GOT3 (cell line): ENCODE measurements around the gene HEG1.

Experiments used
- DNase-seq: peaks from one replicate; lab custom pipeline; 2025; ENCODE audit warnings: mixed read lengths; lab: John Stamatoyannopoulos, UW

HEG1 gene

GRCh38 chr3:124952282-124952855 is 103.4 kb downstream of the HEG1 start:
- DNase-seq: no peak

GRCh38 chr3:124951511-124952281 is 104.1 kb downstream of the HEG1 start:
- DNase-seq: no peak

- no peak for DNase-seq
Observed at GRCh38 chr3:124950026-124950425, 105.8 kb downstream of the HEG1 start.

- no peak for DNase-seq
Observed at GRCh38 chr3:124942613-124943012, 113.2 kb downstream of the HEG1 start.

DNA sequence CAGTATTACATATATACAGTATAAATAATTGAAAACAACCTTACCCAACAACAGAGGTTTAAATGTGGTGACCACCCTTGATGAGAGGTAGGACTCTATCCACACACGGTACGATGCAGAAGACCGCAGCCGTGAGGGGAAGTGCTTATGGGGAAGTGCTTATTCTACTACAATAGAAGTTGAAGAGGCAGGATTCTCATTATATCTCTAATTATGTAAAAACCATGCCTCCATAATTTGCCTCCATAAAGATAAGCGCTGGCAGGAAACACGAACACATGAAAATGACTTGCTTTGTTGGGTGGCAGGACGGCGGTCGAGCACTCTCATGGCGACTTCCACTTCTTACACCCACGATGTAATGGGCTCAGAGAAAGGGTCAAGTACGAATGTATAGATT is 114.0 kb downstream of the HEG1 start:
- no peak for DNase-seq

- DNase-seq: no peak
Observed at GRCh38 chr3:124939661-124940060, 116.1 kb downstream of the HEG1 start.

DNA sequence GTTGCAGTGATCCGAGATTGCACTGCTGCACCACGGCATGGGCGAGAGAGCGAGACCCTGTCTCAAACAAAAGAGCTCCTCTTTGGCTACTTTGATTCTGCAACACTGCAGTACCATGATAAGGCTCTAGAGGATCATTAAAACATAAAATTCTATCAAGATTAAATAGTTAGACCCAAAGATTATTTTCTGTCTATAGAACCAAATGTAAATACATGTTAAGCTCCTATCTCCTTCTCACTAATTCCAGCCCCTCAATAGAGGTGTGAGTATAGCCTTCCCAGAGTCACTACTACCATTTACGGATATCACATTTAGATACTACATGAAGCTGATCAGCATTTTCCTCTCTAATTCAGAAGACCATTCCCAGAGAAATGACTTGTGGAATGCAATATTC is 116.9 kb downstream of the HEG1 start:
- DNase-seq: no peak

- no peak for DNase-seq
Observed at GRCh38 chr3:124937049-124937448, 118.7 kb downstream of the HEG1 start.

- DNase-seq: no peak
Observed at GRCh38 chr3:124935794-124936542, 119.8 kb downstream of the HEG1 start.

GRCh38 chr3:124935264-124935663 is 120.5 kb downstream of the HEG1 start:
- no peak for DNase-seq

DNA sequence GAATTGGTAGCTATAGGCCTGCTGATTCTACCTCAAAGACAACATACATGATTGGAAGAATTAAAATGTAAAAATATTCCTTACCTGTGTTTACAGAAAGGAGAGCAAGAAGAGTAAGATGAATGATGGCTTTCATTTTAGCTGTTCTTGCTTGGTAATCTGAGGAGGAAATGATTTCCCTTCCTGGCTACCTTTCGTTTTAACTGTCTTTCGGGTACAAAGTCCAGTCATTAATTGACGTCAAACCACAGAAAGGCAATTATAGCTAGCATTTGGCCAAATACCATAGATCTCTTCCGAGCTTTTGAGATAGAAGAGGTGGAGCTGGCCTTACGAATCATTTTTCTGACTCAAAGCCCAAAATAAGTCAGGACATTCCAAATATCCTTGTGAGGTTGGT is 121.2 kb downstream of the HEG1 start, which contains the start of gene MUC13:
MUC13 (minus strand) TSS at position 175 of the 400 bp plus-strand sequence; CDS start at position 136, 39 bp downstream.
- no peak for DNase-seq

GRCh38 chr3:124928333-124929202 is 127.2 kb downstream of the HEG1 start:
- DNase-seq: no peak

DNA sequence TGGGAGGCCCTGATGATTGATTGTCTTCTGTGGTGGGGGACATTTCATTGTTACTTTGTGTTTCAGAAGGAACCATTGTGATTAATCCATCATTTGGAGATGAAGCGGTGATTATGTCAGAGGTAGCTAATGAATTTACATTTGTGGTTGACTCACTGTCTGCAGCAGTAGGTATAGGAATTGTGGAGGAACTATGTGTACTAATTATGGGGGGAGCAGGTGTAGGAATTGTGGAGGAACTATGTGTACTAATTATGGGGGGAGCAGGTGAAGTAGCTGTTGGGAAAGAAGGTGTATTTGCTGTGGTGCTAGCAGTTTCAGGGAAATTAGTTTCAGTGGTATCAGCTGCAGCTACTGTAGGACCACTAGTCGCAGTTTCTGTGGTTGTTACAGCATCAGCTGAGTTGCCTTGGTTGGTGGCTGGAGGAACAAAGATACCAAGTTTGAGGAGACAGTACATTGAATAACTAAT is 128.2 kb downstream of the HEG1 start:
- DNase-seq: no peak

DNA sequence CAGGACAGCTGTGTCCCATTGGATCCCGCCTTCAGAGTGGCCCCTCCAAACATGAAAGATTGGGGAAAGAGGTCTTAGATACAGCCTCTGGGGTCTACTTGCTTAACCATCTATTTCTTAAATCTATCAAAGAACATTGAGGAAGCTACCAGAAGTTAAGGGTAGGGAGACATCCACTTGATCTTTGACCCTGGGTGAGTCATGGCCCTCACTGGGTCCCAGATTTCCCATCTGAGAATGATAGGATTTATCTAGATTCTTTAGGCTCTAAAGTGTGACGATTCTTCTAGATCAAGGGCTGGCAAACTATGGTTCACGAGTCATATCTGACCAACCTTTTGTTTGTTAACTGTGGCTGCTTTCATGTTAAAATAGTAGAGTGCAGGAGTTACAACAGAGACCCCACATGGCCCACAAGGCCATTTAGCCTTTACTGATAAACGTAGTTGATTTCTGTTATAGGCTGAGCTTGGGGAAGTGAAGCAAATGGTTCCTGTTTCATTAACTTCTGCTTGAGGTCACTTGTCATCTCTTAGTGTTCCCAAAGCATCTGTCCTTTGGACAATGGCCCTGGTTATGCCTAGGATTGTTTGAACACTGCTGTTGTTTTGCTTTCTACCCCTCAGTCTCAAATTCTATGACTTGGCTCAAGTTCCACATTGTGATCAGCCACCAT is 129.2 kb downstream of the HEG1 start:
- DNase-seq: no peak

GRCh38 chr3:124924741-124925140 is 131.1 kb downstream of the HEG1 start:
- no peak for DNase-seq

GRCh38 chr3:124923833-124924232 is 132.0 kb downstream of the HEG1 start:
- DNase-seq: no peak

GRCh38 chr3:124920718-124921117 is 135.1 kb downstream of the HEG1 start:
- no peak for DNase-seq

DNA sequence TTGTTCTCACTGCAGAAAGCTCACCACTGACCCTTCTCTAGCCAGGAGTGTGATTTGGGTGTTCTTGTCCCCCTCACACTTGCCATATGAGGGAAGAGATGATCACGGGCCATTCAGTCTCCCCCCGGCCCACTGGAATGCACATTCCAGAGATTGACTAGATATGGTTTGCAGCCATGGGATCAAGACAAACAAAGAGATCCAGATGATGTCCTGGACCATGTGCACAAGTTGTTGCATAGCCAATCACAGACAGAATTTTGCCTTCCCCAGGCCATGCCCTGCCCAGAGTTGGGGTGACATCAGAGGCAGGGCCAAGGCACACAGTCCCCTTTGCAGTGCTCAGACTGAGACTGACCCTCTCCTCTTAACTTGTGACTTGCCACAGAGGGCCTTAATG is 136.0 kb downstream of the HEG1 start:
- no peak for DNase-seq

- no peak for DNase-seq
Observed at GRCh38 chr3:124918524-124918923, 137.3 kb downstream of the HEG1 start.

DNA sequence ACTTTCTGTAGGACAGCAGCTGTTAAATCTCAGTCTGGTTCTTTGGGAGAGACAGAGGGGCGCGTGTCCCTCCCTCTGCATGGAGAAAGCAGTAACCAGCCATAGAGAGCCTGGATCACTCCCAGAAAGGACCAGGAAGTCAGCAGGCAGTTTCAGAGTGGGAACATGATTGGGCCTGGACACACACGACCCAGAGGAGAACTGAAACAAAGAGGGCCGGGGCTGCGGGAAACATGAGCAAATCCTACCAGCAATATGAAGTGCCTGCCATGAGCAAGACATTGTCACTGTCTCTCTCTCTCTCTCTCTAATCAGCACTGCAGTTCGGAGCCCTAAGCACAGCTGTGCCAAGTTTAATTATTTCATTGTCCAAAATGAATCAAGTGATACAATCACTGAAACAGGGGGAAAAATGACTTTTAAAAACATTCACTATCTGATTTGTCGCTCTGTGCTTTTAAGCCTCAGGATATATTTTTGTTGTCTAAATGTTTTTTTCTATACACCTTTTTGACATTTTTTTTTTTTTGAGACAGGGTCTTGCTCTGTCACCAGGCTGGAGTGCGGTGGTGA is 138.9 kb downstream of the HEG1 start:
- no peak for DNase-seq
